Skeletal muscle tissue (tissue), 4 donors: ENCODE measurements around the gene CD1C. TPM values are rescaled to one million over a fixed set of nuclear protein-coding genes. Genes with fewer than 3 reads are reported as not detected.
"Not testable (repeated sequence)": the region's sequence is repeated elsewhere in the genome, so short reads cannot be mapped to it uniquely, and the experiment has no call there.

Experiments used
- H3K27ac ChIP-seq: one replicate; pipeline ENCODE4 v1.7.0; 2013; ENCODE audit warnings: mild to moderate bottlenecking, low read depth, low read length, inconsistent platforms
- H3K27me3 ChIP-seq, 3 donors: one replicate each; pipeline ENCODE4 v1.7.0; 2013; ENCODE audit warnings: low read length in 3 of 3; ENCODE audit not compliant: control insufficient read depth in 3 of 3, insufficient read depth in 3 of 3
- H3K36me3 ChIP-seq, 3 donors: one replicate each; pipeline ENCODE4 v1.7.0; 2013; ENCODE audit warnings: low read length in 3 of 3; ENCODE audit not compliant: control insufficient read depth in 3 of 3, insufficient read depth in 3 of 3
- H3K4me1 ChIP-seq, 3 donors: one replicate each; pipeline ENCODE4 v1.7.0; 2013; ENCODE audit warnings: low read length in 3 of 3, mild to moderate bottlenecking in 3 of 3; ENCODE audit not compliant: control insufficient read depth in 3 of 3, insufficient read depth in 3 of 3
- H3K4me3 ChIP-seq, 3 donors: one replicate each; pipeline ENCODE4 v1.7.0; 2013; ENCODE audit warnings: low read length in 3 of 3
- H3K9ac ChIP-seq, 3 donors: one replicate each; pipeline ENCODE4 v1.7.0; 2013; ENCODE audit warnings: low read length in 3 of 3, mild to moderate bottlenecking in 3 of 3, moderate library complexity in 2 of 3, low read depth in 1 of 3
- H3K9me3 ChIP-seq, 3 donors: one replicate each; pipeline ENCODE4 v1.7.0; 2013; ENCODE audit warnings: low read length in 3 of 3; ENCODE audit not compliant: control insufficient read depth in 3 of 3
- total RNA-seq: library from RNA; depleted of rRNA; stranded (reverse); fragments of >200 nt; gene quantifications from one replicate; pipeline ENCODE4 v1.2.3, GENCODE V29; 2014
- donor health status: Osteomylitis.

Gene CD1C
- total RNA-seq: 2.1 TPM

GRCh38 chr1:158289811-158290210, at the start of gene CD1C:
TSS of gene CD1C (plus strand) at chr1:158289923. CDS start at chr1:158290065, 142 bp downstream.
- no peaks in the 10 kb centered on the region for H3K9me3 ChIP-seq
- H3K27me3 ChIP-seq: no peaks in the 10 kb centered on the region
- no peak within 1 kb of the TSS for H3K4me3 ChIP-seq
- no peaks in the 10 kb centered on the region for H3K36me3 ChIP-seq
- H3K27ac ChIP-seq: no peak within 1 kb of the TSS
- no peak within 1 kb of the TSS for H3K9ac ChIP-seq
- H3K4me1 ChIP-seq: no peaks in the 10 kb centered on the region

- H3K27me3 ChIP-seq: peaks cover 0 to 3% (median 0%) of the 10 kb centered on the region in 3 donors
- H3K36me3 ChIP-seq: no peaks in the 10 kb centered on the region
- no peak overlapping the region for H3K9ac ChIP-seq
- no peaks in the 10 kb centered on the region for H3K9me3 ChIP-seq
- H3K4me1 ChIP-seq: no peaks in the 10 kb centered on the region
- H3K4me3 ChIP-seq: no peak overlapping the region
- H3K27ac ChIP-seq: no peak overlapping the region
These were observed 43.1 kb upstream of the CD1C start for GRCh38 chr1:158246650-158247049.

GRCh38 chr1:158248118-158248517, 41.6 kb upstream of the CD1C start:
- Histone ChIP-seq H3K4me3 (no peak overlapping the region), H3K27ac (no peak overlapping the region), H3K27me3 (peaks cover 0 to 3% (median 0%) of the 10 kb centered on the region in 3 donors), H3K36me3 (no peaks in the 10 kb centered on the region), H3K9ac (no peak overlapping the region), H3K9me3 (no peaks in the 10 kb centered on the region), H3K4me1 (no peaks in the 10 kb centered on the region)

GRCh38 chr1:158248771-158249170, 41.0 kb upstream of the CD1C start:
- Histone ChIP-seq H3K27me3 (peaks cover 0 to 3% (median 0%) of the 10 kb centered on the region in 3 donors), H3K36me3 (no peaks in the 10 kb centered on the region), H3K9me3 (no peaks in the 10 kb centered on the region), H3K27ac (no peak overlapping the region), H3K9ac (no peak overlapping the region), H3K4me1 (no peaks in the 10 kb centered on the region), H3K4me3 (no peak overlapping the region)

GRCh38 chr1:158249646-158250045, 40.1 kb upstream of the CD1C start:
- H3K27me3 ChIP-seq: peaks cover 0 to 3% (median 0%) of the 10 kb centered on the region in 3 donors
- H3K9ac ChIP-seq: no peak overlapping the region
- no peaks in the 10 kb centered on the region for H3K36me3 ChIP-seq
- no peaks in the 10 kb centered on the region for H3K9me3 ChIP-seq
- no peak overlapping the region for H3K27ac ChIP-seq
- H3K4me1 ChIP-seq: no peaks in the 10 kb centered on the region
- H3K4me3 ChIP-seq: no peak overlapping the region

- no peaks in the 10 kb centered on the region for H3K4me1 ChIP-seq
- no peak overlapping the region for H3K4me3 ChIP-seq
- H3K9ac ChIP-seq: no peak overlapping the region
- no peak overlapping the region for H3K27ac ChIP-seq
- no peaks in the 10 kb centered on the region for H3K9me3 ChIP-seq
- no peaks in the 10 kb centered on the region for H3K36me3 ChIP-seq
- peaks cover 0 to 3% (median 0%) of the 10 kb centered on the region in 3 donors for H3K27me3 ChIP-seq
These were observed 38.6 kb upstream of the CD1C start for GRCh38 chr1:158251163-158251562.

- no peaks in the 10 kb centered on the region for H3K9me3 ChIP-seq
- no peak overlapping the region for H3K27ac ChIP-seq
- H3K9ac ChIP-seq: no peak overlapping the region
- no peaks in the 10 kb centered on the region for H3K27me3 ChIP-seq
- no peaks in the 10 kb centered on the region for H3K4me1 ChIP-seq
- no peaks in the 10 kb centered on the region for H3K36me3 ChIP-seq
- H3K4me3 ChIP-seq: no peak overlapping the region
These were observed 34.1 kb upstream of the CD1C start for GRCh38 chr1:158255656-158256055.

GRCh38 chr1:158256747-158257146, 33.0 kb upstream of the CD1C start:
- H3K36me3 ChIP-seq, H3K4me3 ChIP-seq, H3K27me3 ChIP-seq, H3K27ac ChIP-seq, H3K9ac ChIP-seq, H3K9me3 ChIP-seq, H3K4me1 ChIP-seq: not testable (repeated sequence)

GRCh38 chr1:158257888-158258287, 31.8 kb upstream of the CD1C start:
- no peaks in the 10 kb centered on the region for H3K9me3 ChIP-seq
- H3K27me3 ChIP-seq: no peaks in the 10 kb centered on the region
- H3K4me3 ChIP-seq: no peak overlapping the region
- H3K4me1 ChIP-seq: no peaks in the 10 kb centered on the region
- H3K27ac ChIP-seq: no peak overlapping the region
- H3K9ac ChIP-seq: no peak overlapping the region
- H3K36me3 ChIP-seq: no peaks in the 10 kb centered on the region

- no peaks in the 10 kb centered on the region for H3K36me3 ChIP-seq
- H3K27ac ChIP-seq: no peak overlapping the region
- no peaks in the 10 kb centered on the region for H3K4me1 ChIP-seq
- H3K9me3 ChIP-seq: no peaks in the 10 kb centered on the region
- no peak overlapping the region for H3K9ac ChIP-seq
- H3K27me3 ChIP-seq: no peaks in the 10 kb centered on the region
- no peak overlapping the region for H3K4me3 ChIP-seq
These were observed 30.6 kb upstream of the CD1C start for GRCh38 chr1:158259117-158259516.

- Histone ChIP-seq H3K4me1 (no peaks in the 10 kb centered on the region), H3K9ac (no peak overlapping the region), H3K4me3 (no peak overlapping the region), H3K27ac (no peak overlapping the region), H3K9me3 (no peaks in the 10 kb centered on the region), H3K36me3 (no peaks in the 10 kb centered on the region), H3K27me3 (no peaks in the 10 kb centered on the region)
These were observed 17.0 kb upstream of the CD1C start for GRCh38 chr1:158272681-158273080.
